Astrocyte (in vitro differentiated cells and primary cell): ENCODE results near the gene ZBTB34.

Source experiments
- CTCF ChIP-seq: IDR thresholded peaks from 2 replicates; pipeline ENCODE4 v1.5.1; 2011; ENCODE audit warnings: low read depth, mild to moderate bottlenecking, inconsistent platforms, low read length, moderate library complexity; ENCODE audit not compliant: insufficient read depth
- EZH2 ChIP-seq: IDR thresholded peaks from 2 replicates; pipeline ENCODE4 v1.6.1; 2012; ENCODE audit warnings: mild to moderate bottlenecking, low read length, inconsistent platforms; ENCODE audit not compliant: insufficient read depth

- TF ChIP-seq CTCF, result no peak
- no peak for TF ChIP-seq EZH2
Measured at GRCh38 chr9:126926364-126926763, 65.9 kb downstream of the ZBTB34 start.
